K562 (cell line): ENCODE results near the gene ARHGEF16. TPM values are rescaled to one million over a fixed set of nuclear protein-coding genes. Genes with fewer than 3 reads are reported as not detected.

Experiments used
- ATAC-seq: fragments of 200-7000 bp; cut with Tn5 transposase; 3 replicates; pipeline ENCODE4 v1.9.1; 2020; ENCODE audit warnings: moderate library complexity
- BruUV-seq: library from RNA; stranded (reverse); fragments of 400-500 nt; replicated peaks from 2 replicates; lab custom pipeline; 2021; lab: Mats Ljungman, UMichigan
- CTCF ChIA-PET: fragments of 300-600 bp; formaldehyde crosslinking; extraction: SDS; loops from one replicate; lab custom pipeline; 2021; ENCODE audit warnings: low intra/inter-chr PET ratio; lab: Yijun Ruan, JAX
- POLR2A ChIA-PET: fragments of 300-600, 350-650 bp; sonication (Branson Sonifier 250); formaldehyde crosslinking; extraction: SDS; loops from one replicate; lab custom pipeline; 2021; ENCODE audit warnings: antibody characterized with exemption, inconsistent platforms; lab: Yijun Ruan, JAX
- DNase-seq, 4 experiments: peaks; one replicate each; pipeline versions ENCODE4 v3.0.0 to v3.0.0-alpha.2; 2011 to 2018; ENCODE audit warnings: low spot score in 3 of 4, mixed read lengths in 3 of 4; ENCODE audit errors: extremely low read depth in 1 of 4
- FAIRE-seq: peaks from 2 replicates; lab custom pipeline; 2011; peaks lifted over from hg19 to GRCh38; lab: Jason Lieb, UNC
- H2AFZ ChIP-seq: 2 replicates; pipeline ENCODE4 v1.6.0; 2011; ENCODE audit warnings: low read depth, low read length, control low read depth, inconsistent platforms
- H3K27ac ChIP-seq: fragments of 200-600 bp; 3 replicates; pipeline ENCODE4 v1.8.0; 2011; ENCODE audit warnings: low read depth, mild to moderate bottlenecking, control low read depth, inconsistent platforms, low read length, moderate library complexity, mixed read lengths; ENCODE audit errors: extremely low read depth
- H3K27me3 ChIP-seq, 2 experiments: fragments of 300-600 bp in 1 of 2; 2 replicates in 1 of 2; 3 replicates in 1 of 2; pipeline versions ENCODE4 v1.6.0 to v1.8.0; 2011; ENCODE audit warnings: inconsistent platforms in 2 of 2, low read length in 2 of 2, mild to moderate bottlenecking in 1 of 2, mixed read lengths in 1 of 2, moderate library complexity in 1 of 2; ENCODE audit not compliant: control insufficient read depth in 2 of 2, insufficient read depth in 2 of 2
- H3K36me3 ChIP-seq: fragments of 300-600 bp; 3 replicates; pipeline ENCODE4 v1.8.0; 2011; ENCODE audit warnings: mild to moderate bottlenecking, low read length, inconsistent platforms; ENCODE audit not compliant: control insufficient read depth, insufficient read depth
- H3K4me1 ChIP-seq, 2 experiments: fragments of 200-600 bp in 1 of 2; replicated peaks in 1 of 2; 2 replicates in 1 of 2; 3 replicates in 1 of 2; pipeline versions ENCODE4 v1.5.1 to v1.8.0; 2011; ENCODE audit warnings: inconsistent platforms in 2 of 2, low read length in 2 of 2, mild to moderate bottlenecking in 1 of 2, mixed read lengths in 1 of 2, moderate library complexity in 1 of 2; ENCODE audit not compliant: control insufficient read depth in 2 of 2, insufficient read depth in 2 of 2
- H3K4me2 ChIP-seq: 2 replicates; pipeline ENCODE4 v1.6.1; 2011; ENCODE audit warnings: low read length, control low read depth, inconsistent platforms, mixed read lengths; ENCODE audit not compliant: insufficient read depth
- H3K4me3 ChIP-seq: fragments of 200-600 bp; sonication (generic), shearing (Covaris generic); 2 replicates; pipeline ENCODE4 v1.5.1; 2016; ENCODE audit warnings: control low read depth, inconsistent platforms
- H3K79me2 ChIP-seq: fragments of 200-600 bp; 3 replicates; pipeline ENCODE4 v1.8.0; 2011; ENCODE audit warnings: low read length, inconsistent platforms; ENCODE audit not compliant: control insufficient read depth, insufficient read depth
- H3K9ac ChIP-seq, 2 experiments: 2 replicates each; pipeline versions ENCODE4 v1.6.0 to v1.6.1; 2011; ENCODE audit warnings: low read depth in 2 of 2, low read length in 2 of 2, control low read depth in 1 of 2, inconsistent platforms in 1 of 2, mild to moderate bottlenecking in 1 of 2, mixed read lengths in 1 of 2; ENCODE audit not compliant: insufficient read depth in 1 of 2
- H3K9me1 ChIP-seq: one replicate; pipeline ENCODE4 v1.6.0; 2011; ENCODE audit warnings: inconsistent platforms, mild to moderate bottlenecking, low read length, moderate library complexity; ENCODE audit not compliant: control insufficient read depth, insufficient read depth
- H3K9me3 ChIP-seq: replicated peaks from 2 replicates; pipeline ENCODE4 v1.5.1; 2011; ENCODE audit warnings: low read depth, low read length, inconsistent platforms; ENCODE audit not compliant: control insufficient read depth, insufficient read depth
- H4K20me1 ChIP-seq: replicated peaks from 2 replicates; pipeline ENCODE4 v1.6.1; 2011; ENCODE audit warnings: low read length, inconsistent platforms, mixed read lengths; ENCODE audit not compliant: control insufficient read depth, insufficient read depth
- ARID4B ChIP-seq: sonication (generic); formaldehyde crosslinking; IDR thresholded peaks from 2 replicates; pipeline ENCODE4 v1.8.0; 2022; ENCODE audit warnings: mild to moderate bottlenecking, missing genetic modification reagents
- CGGBP1 ChIP-seq: fragments of 250-450 bp; sonication (Bioruptor Pico); IDR thresholded peaks from 2 replicates; pipeline ENCODE4 v1.9.0; 2021; ENCODE audit warnings: mild to moderate bottlenecking
- DDX20 ChIP-seq: fragments of 450-650 bp; IDR thresholded peaks from 2 replicates; pipeline ENCODE4 v1.6.1; 2016; ENCODE audit warnings: missing genetic modification characterization, low read depth, mild to moderate bottlenecking, missing compliant biosample characterization, moderate library complexity
- RBM15 ChIP-seq: fragments of 200-400 bp; formaldehyde crosslinking; IDR thresholded peaks from 2 replicates; pipeline ENCODE4 v1.6.1; 2018; ENCODE audit warnings: mild to moderate bottlenecking, low read length, moderate library complexity; ENCODE audit not compliant: insufficient read depth
- ZBTB7A ChIP-seq: IDR thresholded peaks from 2 replicates; pipeline ENCODE4 v1.6.1; 2011; ENCODE audit warnings: low read depth, mild to moderate bottlenecking, low read length, moderate library complexity, borderline replicate concordance; ENCODE audit not compliant: control insufficient read depth
- ZNF79 ChIP-seq: fragments of 250-450 bp; sonication (Bioruptor Pico); IDR thresholded peaks from 2 replicates; pipeline ENCODE4 v1.4.0; 2020; ENCODE audit warnings: low read depth, mild to moderate bottlenecking, moderate library complexity
- WGBS: fragments of 100-300 bp; shearing (Covaris generic); methylation state at CpG from one replicate; pipeline ENCODE4 v1.1.6; 2016; ENCODE audit warnings: low coverage, mixed read lengths; ENCODE audit not compliant: insufficient coverage; ENCODE audit errors: missing lambda C conversion rate; 5-methylcytosine and 5-hydroxymethylcytosine counted together
- in situ Hi-C: fragments of 300-500 bp; cut with MboI; formaldehyde crosslinking; loops from 4 replicates; pipeline ENCODE4 v1.15.0; 2018; ENCODE audit warnings: inconsistent platforms, mixed read lengths
- intact Hi-C: fragments of 100-400 bp; cut with micrococcal nuclease; formaldehyde crosslinking; loops from 2 replicates; pipeline ENCODE4 v1.14.2; 2022
- polyA plus RNA-seq, 8 experiments: library from polyadenylated mRNA; depleted of rRNA in 4 of 8; stranded (reverse) in 5 of 8; unstranded in 3 of 8; fragments of >200 nt; fragmentation: Nextera tagmentation in 2 of 8; fragmentation: Illumina TruSeq in 1 of 8; extraction: Ambion mirVana in 2 of 8; extraction: Trizol in 1 of 8; gene quantifications; 2 replicates each; pipeline versions ENCODE4 v1.2.1 to v1.2.3, GENCODE V29; 2011 to 2014; ENCODE audit warnings: inconsistent platforms in 1 of 8, missing spikeins in 1 of 8
- total RNA-seq, 7 experiments: library from RNA; depleted of rRNA in 6 of 7; stranded (reverse); fragments of >200 nt in 6 of 7; fragmentation: Illumina TruSeq in 2 of 7; extraction: Trizol in 2 of 7; gene quantifications; 2 replicates each; pipeline versions ENCODE4 v1.2.1 to v1.2.3, GENCODE V29; 2011 to 2021; ENCODE audit warnings: low replicate concordance in 1 of 7
- TF ChIP-seq, protein P1 (sequence below): sonication (generic); formaldehyde crosslinking; IDR thresholded peaks from 2 replicates; pipeline ENCODE4 v1.8.0; 2022; ENCODE audit warnings: missing genetic modification reagents, mild to moderate bottlenecking, moderate library complexity, borderline replicate concordance
- TF ChIP-seq, protein P2 (sequence below): sonication (generic); formaldehyde crosslinking; IDR thresholded peaks from 2 replicates; pipeline ENCODE4 v1.9.0; 2022; ENCODE audit warnings: mild to moderate bottlenecking, missing genetic modification reagents
- TF ChIP-seq, protein P3 (sequence below): fragments of 200-400 bp; formaldehyde crosslinking; IDR thresholded peaks from 2 replicates; pipeline ENCODE4 v1.6.1; 2017; ENCODE audit warnings: mild to moderate bottlenecking, low read depth, low read length, moderate library complexity

The ARHGEF16 gene
- total and polyA plus RNA-seq, 9 of the 15 experiments (the other 6 are each of a cell fraction or from before 2014, with no cell fraction given) = 0.15 to 1.2 (median 0.49) TPM; not detected in 2

GRCh38 chr1:3474421-3474820 lies 20.0 kb downstream of the ARHGEF16 start (continued):
- TF ChIP-seq DDX20 (tag) = no peak
- TF ChIP-seq, all 486 proteins: peak for 0

GRCh38 chr1:3475839-3476573 lies 21.5 kb downstream of the ARHGEF16 start:
- no peak for TF ChIP-seq RBM15
- TF ChIP-seq, protein P1, sequence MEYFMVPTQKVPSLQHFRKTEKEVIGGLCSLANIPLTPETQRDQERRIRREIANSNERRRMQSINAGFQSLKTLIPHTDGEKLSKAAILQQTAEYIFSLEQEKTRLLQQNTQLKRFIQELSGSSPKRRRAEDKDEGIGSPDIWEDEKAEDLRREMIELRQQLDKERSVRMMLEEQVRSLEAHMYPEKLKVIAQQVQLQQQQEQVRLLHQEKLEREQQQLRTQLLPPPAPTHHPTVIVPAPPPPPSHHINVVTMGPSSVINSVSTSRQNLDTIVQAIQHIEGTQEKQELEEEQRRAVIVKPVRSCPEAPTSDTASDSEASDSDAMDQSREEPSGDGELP (CRISPR knock-in tag) = peak; percentile 48; the same call in 1 of the 2 replicates
- 0 out of 2 replicates have a peak, but pooled peaks have one; percentile 13 for TF ChIP-seq ZBTB7A
- TF ChIP-seq, protein P2, sequence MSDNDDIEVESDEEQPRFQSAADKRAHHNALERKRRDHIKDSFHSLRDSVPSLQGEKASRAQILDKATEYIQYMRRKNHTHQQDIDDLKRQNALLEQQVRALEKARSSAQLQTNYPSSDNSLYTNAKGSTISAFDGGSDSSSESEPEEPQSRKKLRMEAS (CRISPR knock-in tag) = peak; percentile 73
- TF ChIP-seq ARID4B = 0 out of 2 replicates have a peak, but pooled peaks have one; percentile 29
- TF ChIP-seq CGGBP1 (CRISPR knock-in tag) = no peak
- TF ChIP-seq, protein P3, sequence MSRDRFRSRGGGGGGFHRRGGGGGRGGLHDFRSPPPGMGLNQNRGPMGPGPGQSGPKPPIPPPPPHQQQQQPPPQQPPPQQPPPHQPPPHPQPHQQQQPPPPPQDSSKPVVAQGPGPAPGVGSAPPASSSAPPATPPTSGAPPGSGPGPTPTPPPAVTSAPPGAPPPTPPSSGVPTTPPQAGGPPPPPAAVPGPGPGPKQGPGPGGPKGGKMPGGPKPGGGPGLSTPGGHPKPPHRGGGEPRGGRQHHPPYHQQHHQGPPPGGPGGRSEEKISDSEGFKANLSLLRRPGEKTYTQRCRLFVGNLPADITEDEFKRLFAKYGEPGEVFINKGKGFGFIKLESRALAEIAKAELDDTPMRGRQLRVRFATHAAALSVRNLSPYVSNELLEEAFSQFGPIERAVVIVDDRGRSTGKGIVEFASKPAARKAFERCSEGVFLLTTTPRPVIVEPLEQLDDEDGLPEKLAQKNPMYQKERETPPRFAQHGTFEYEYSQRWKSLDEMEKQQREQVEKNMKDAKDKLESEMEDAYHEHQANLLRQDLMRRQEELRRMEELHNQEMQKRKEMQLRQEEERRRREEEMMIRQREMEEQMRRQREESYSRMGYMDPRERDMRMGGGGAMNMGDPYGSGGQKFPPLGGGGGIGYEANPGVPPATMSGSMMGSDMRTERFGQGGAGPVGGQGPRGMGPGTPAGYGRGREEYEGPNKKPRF = no peak
- TF ChIP-seq ZNF79 (CRISPR knock-in tag) = no peak
- no peaks in the 10 kb centered on the region for H3K79me2 ChIP-seq
- intact Hi-C loops (no loop called here), in situ Hi-C loops (no loop called here)
- H3K9ac ChIP-seq = no peak overlapping the region
- no peaks in the 10 kb centered on the region for H3K36me3 ChIP-seq
- 8% methylated on average over 13 of the region's 14 CpGs for WGBS
- H3K9me3 ChIP-seq = no peaks in the 10 kb centered on the region
- CTCF ChIA-PET = no interaction called here
- no peak overlapping the region for H3K4me2 ChIP-seq
- no peak overlapping the region for H3K27ac ChIP-seq
- H3K4me1 ChIP-seq = peaks cover 0 to 60% of the 10 kb centered on the region in 2 experiments; a peak in 3 of 5 replicates
- no TSS peak for BruUV-seq
- POLR2A ChIA-PET = interaction anchor here (0.5 kb wide), 1 partner anchor 9 kb away, joined by 3 read pairs; no protein-coding TSS in a partner anchor
- FAIRE-seq (no peak), ATAC-seq (0 out of 3 replicates have a peak, but pooled peaks have one; percentile 12), DNase-seq (no peak)
- H2AFZ ChIP-seq = no peak overlapping the region
- H4K20me1 ChIP-seq = peaks cover 16% of the 10 kb centered on the region; the same call in 1 of the 2 replicates
- no peak overlapping the region for H3K4me3 ChIP-seq
- peaks cover 3 to 33% of the 10 kb centered on the region in 2 experiments; a peak in 4 of 5 replicates for H3K27me3 ChIP-seq
- no peaks in the 10 kb centered on the region for H3K9me1 ChIP-seq
